ENCODE results near the gene LGALS16.
"Not testable (repeated sequence)": the region's sequence is repeated elsewhere in the genome, so short reads cannot be mapped to it uniquely, and the experiment has no call there.

Gene LGALS16

DNA sequence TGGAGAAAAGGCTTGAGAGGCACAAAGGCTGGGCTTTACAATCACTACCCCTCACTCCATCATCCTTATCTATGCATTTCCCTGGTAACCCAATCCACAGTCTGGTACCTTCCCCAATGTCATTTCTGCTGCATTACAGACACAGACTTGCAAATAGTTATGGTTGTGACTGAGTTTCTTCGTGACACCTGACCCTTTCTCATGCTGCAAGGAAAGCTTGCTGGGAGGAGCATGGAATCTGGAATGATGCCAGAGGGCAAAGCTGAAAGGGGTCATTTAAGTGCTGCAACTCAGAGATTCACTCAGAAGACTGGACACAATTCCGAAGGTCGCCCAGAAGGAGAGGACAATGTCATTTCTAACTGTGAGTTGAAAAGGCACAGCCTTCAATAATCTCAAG lies at the start of gene LGALS16:
Gene LGALS16 (plus strand): TSS at position 301 of the 400 bp plus-strand sequence. CDS start 49 bp downstream, at position 350.
- DNase-seq = no peak

DNA sequence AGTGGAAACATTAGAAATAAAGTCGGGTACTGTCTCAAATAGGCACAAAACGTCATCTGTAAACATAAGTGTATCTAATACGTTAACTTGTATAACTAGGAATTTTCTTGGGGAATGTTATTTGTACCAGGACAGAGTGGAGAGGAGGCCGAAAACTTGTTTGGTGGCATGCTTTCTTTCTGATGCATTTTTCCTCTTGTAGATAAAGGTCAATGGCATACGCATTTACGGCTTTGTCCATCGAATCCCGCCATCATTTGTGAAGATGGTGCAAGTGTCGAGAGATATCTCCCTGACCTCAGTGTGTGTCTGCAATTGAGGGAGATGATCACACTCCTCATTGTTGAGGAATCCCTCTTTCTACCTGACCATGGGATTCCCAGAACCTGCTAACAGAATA lies 48.7 kb upstream of the LGALS16 start:
- DNase-seq = no peak

GRCh38 chr19:39607561-39607960 lies 48.2 kb upstream of the LGALS16 start:
- DNase-seq = no peak

DNA sequence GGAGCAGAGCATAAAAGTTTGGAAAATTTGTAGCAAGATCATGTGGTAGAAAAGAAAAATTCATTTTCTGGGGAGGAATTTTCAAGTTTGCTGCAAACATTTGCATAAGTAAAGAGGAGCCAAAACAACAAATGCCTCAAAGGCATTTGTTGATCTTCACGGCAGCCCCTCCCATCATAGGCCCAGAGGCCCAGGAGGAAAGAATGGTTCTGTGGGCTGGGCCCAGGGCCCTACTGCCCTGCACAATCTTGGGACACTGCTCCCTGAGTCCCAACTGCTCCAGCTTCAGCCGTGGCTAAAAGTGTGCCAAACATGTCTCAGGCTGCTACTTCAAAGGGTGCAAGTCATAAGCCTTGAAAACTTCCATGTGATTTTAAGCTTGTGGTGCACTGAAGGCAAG lies 42.1 kb upstream of the LGALS16 start:
- no peak for DNase-seq

GRCh38 chr19:39617745-39618144 lies 38.0 kb upstream of the LGALS16 start:
- DNase-seq = no peak

DNA sequence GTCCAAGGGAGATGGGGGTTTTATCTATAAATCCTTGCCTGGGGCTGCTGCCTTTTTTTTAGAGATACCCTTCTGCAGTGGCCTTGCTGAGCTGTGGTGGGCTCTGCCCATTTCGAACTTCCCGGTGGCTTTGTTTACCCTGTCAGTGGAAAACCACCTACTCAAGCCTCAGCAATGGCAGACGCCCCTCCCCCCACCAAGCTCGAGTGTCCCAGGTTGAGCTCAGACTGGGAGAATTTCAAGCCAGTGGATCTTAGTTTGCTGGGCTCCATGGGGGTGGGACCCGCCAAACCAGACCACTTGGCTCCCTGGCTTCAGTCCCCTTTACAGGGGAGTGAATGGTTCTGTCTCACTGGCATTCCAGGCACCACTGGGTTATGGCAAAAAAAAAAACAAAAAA lies 31.8 kb upstream of the LGALS16 start:
- no peak for DNase-seq

DNA sequence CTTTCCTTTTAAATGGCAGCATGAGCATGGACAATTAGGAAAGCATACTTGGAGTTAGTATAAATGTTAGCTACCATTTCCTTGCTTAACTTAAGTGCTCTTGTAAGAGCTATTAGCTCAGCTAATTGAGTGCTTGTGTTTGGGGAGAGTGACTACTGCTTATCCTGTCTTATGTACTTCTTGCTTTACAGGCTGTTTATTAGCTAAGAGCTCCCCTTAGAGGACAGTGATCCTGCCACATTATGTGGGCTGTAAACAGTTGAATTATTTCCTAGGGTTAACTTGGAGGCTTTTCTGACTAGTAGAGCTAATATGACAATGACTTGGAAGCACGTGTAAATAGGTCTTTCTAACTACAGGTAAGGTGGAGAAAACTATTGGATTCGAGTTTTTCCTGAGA lies 28.1 kb upstream of the LGALS16 start:
- not testable (repeated sequence) for DNase-seq

DNA sequence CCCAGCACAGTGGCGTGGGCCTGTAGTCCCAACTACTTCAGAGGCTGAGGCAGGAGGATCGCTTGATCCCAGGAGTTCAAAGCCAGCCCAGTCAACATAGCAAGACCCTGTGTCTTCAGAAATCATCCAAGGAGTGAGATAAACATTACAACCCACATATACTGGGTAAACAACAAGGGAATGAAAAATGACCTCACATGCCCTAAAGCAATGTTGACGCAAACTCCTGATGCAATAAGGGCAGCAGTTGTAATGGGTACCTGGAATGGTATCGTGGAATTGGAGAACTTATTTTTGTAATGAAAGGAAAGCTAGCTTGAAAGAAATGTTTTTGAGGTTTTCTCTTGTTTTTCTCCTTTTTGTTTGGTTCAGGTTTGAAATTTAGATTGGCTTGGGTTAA lies 24.5 kb upstream of the LGALS16 start:
- no peak for DNase-seq

DNA sequence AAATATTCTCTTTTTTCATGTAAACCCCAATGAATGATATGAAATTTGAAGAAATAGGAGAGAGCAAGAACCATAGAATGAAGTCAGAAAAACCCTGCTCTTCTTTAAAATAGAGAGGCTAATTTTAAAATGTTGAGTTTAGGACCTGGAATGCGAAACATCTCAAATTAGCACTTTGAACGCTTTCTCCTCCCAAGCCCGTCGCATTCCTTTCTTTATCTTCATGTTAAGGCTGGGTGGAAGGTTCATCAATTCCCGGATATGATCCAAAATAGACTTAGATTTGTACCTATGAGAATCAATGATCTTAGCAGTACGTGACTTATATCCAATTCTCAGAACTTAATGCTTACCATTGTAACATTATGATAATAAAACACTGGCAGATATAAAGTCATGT lies 24.1 kb upstream of the LGALS16 start:
- DNase-seq = no peak

DNA sequence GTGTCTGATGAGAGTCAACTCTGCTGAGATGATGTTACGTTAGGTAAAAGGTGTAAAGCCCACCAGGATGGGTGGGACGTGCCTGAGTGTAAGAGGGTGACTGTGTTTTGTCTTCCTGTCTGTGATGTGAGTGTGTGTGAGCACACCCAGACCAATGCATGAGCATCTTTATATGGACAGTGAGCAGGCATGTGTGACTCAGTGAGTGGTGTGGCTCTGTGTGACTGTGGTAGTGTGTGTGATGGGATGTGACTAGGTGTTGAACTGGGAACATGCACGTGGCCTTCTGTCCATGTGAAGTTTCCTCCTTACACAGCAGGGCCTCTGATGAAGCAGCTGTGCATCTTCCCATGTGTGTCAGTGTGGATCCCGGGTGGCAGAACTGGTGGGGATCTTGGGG lies 17.8 kb upstream of the LGALS16 start:
- no peak for DNase-seq

DNA sequence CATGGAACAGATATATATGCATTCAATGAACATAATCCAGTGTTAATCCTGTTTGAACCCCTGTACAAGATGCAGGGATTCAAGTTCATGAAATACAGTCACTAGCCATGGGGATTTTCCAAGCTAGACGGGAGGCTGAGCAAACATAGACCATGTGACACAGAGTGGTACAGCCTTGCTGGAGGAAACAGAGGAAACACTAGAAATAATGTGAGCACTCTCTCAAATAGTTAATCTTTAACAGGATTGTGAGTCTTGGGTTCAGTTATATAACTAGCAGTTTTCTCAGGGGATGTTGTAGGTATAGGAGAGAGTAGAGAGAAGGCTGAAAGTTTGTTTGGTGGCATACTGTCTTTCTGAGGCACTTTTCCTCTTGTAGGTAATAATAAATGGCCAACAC lies 13.9 kb upstream of the LGALS16 start:
- DNase-seq = no peak

GRCh38 chr19:39643591-39643990 lies 12.1 kb upstream of the LGALS16 start:
- no peak for DNase-seq

- DNase-seq = peak; percentile 5
These were observed 9.8 kb upstream of the LGALS16 start for GRCh38 chr19:39645800-39646411.

DNA sequence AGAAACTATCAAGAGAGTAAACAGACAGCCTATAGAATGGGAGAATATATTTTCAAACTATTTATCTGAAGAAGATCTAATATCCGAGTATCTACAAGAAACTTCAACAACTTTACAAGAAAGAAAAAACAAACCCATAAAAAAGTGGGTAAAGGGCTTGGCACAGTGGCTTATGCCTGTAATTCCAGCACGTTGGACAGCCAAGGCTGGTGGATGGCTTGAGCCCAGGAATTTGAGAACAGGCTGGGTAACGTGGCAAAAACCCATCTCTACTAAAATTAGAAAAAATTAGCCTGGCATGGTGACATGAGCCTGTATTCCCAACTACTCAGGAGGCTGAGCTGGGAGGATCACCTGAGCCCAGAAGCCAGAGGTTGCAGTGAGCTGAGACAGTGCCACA lies 7.8 kb upstream of the LGALS16 start:
- no peak for DNase-seq

DNA sequence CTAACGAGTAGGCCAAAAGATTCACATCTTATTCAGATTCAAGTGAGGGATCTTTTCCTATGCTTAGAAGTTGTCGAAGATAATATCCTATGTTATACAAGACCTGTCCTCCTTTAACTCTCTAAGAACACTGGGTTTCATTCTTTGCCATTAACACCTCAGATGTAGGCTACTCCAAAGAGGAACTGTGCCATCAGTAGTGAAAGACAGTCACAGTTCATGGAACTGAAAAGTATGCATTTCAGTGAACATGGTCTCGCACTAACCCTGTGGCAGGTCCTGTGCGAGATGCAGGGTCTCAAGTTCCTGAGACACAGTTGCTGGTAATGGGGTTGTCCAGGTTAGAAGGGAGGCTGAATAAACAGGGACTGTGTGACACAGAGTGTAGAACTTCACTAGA lies 4.1 kb downstream of the LGALS16 start:
- no peak for DNase-seq

GRCh38 chr19:39660661-39661060 lies 4.9 kb downstream of the LGALS16 start:
- DNase-seq = no peak

DNA sequence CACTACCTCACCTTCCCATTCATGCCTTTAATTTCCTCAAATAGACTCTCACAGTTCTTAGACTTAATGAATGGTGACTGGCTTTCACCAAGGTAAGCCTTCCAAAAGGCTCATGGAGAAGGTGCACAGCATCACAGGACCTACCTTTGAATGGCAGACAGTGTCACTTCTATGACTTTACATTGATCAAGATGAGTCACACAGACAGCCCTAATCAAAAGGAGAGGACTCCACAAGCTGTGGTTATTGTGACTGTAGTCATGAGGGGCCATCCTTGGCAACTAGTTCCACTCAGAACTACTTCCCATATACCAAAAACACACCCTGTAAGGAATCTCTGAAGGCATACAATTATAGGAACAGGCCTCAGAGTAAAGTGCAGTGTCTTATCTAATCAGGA lies 5.9 kb downstream of the LGALS16 start:
- DNase-seq = no peak

DNA sequence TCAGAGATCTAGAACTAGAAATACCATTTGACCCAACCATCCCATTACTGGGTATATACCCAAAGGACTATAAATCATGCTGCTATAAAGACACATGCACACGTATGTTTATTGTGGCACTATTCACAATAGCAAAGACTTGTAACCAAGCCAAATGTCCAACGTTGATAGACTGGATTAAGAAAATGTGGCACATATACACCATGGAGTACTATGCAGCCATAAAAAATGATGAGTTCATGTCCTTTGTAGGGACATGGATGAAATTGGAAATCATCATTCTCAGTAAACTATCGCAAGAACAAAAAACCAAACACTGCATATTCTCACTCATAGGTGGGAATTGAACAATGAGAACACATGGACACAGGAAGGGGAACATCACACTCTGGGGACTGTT lies 14.1 kb downstream of the LGALS16 start:
- DNase-seq = not testable (repeated sequence)

GRCh38 chr19:39670998-39671397 lies 15.3 kb downstream of the LGALS16 start:
- DNase-seq = no peak

- DNase-seq = peak; percentile 74
These were observed 16.1 kb downstream of the LGALS16 start for GRCh38 chr19:39671739-39672363.

DNA sequence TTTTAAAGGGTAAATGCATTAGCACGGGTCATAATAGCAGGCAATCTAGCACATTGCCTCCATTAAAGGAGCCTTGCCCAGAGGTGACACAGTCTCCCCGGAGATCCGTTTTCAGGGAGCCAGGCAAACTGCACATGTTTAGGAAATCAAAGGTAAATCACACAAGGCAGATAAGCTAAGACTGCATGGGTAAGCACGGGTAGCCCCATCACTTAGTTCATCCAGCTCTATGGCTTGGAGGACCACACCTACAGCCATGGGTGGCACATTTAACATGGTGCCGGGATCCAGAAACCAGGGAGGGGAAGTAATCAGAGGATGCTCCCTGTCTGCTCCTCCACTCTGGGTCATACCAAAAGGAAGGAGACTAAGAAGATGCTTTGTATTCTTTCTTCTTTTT lies 16.8 kb downstream of the LGALS16 start:
- DNase-seq = no peak

DNA sequence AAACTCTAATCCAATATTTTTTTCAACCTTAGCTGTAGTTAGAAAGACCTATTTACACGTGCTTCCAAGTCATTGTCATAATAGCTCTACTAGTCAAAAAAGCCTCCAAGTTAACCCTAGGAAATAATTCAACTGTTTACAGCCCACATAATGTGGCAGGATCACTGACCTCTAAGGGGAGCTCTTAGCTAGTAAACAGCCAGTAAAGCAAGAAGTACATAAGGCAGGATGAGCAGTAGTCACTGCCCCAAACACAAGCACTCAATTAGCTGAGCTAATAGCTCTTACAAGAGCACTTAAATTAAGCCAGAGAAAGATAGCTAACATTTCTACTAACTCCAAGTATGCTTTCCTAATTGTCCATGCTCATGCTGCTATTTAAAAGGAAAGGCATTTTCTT lies 18.1 kb downstream of the LGALS16 start:
- DNase-seq = peak; percentile 62

DNA sequence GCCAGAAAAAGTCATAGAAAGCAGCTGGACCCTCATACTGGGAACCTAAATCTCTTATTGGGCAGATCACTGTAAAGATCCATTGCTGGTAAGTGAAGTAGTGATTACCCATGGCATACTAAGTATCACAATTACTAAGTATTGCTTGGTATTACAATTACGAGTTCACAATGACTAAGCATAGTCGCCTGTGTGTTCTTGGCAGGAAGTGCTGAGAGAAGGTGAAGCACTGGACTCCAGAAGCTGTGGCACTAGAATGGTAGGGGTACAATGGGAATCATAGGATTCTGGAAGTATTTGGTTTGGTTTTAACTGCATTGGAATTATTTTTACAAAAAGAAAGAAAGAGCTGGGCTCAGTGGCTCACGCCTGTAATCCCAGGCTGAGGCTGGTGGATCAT lies 20.3 kb downstream of the LGALS16 start:
- peak; percentile 90 for DNase-seq

DNA sequence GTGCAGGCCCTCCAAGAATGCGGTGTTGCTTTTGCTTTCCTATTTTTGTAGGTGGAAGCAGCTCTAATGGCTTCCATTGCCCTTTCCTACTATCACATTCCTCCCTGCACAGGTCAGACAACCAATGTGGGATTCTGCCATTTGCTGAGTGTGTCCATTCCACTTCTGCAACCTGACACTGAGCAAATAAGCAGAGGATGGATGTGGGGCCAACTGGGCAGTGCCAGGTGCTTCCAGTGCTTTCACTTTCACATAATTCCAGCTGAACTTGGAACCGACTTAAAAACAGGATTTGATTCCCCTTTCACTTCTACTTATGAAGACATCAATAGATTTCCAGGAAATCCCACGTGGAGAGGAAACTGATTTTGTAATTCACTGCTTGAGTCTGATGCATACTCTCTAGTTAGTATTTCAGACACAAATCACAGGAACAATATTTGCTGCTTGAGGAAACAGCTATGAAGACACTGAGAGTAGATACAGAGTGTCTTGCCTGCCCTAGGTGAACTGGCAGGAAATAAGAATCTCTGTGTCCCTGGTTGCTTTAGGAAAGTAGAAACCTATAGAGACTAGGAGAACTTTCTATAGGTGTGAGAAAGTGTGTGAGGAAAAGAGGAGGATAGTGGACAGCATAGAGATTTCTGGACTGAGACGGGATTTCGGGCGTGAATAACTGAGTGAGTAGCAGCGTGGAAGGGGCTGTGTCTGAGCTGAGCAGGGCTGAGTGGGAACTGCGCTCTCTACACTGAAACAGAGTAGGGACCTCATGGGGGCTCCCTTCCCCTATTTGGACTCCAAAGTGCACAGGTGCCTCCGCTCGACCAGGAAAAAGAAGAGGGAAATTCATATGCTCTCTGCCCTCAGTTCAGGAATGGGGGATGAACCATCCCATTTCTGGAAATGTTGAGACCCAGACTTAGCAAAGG lies 22.5 kb downstream of the LGALS16 start:
- peak; percentile 28 for DNase-seq
